GM23248 (cell line): Measurements from ENCODE around the gene LCP2.

Experiments
- EZH2 ChIP-seq: fragments of 200-600 bp; sonication (generic); IDR thresholded peaks from 2 replicates; pipeline ENCODE4 v1.6.1; 2018; ENCODE audit warnings: antibody characterized with exemption, mild to moderate bottlenecking; ENCODE audit not compliant: insufficient read depth, poor library complexity, severe bottlenecking
- EZH2phosphoT487 ChIP-seq: fragments of 200-600 bp; sonication (generic); IDR thresholded peaks from 2 replicates; pipeline ENCODE4 v1.6.1; 2018; ENCODE audit warnings: antibody characterized with exemption, moderate library complexity, mild to moderate bottlenecking, low read depth; ENCODE audit not compliant: insufficient read depth

GRCh38 chr5:170307575-170308465 is 10.2 kb upstream of the LCP2 start:
- TF ChIP-seq EZH2, result no peak
- no peak for TF ChIP-seq EZH2phosphoT487
